ENCODE results near the gene BTBD16.
A peak's percentile ranks its signal among the peaks of the same experiment; 100 is the strongest.

The BTBD16 gene

GRCh38 chr10:122267849-122268737, 3.0 kb upstream of the BTBD16 start:
- Histone ChIP-seq H3K4me3 (replicated peaks; ENCODE audit: low read depth, low read length) (no peak overlapping the region), H3K36me3 (ENCODE audit: control insufficient read depth, insufficient read depth, low read length) (no peaks in the 10 kb centered on the region), H3K27me3 (replicated peaks; ENCODE audit: control insufficient read depth, insufficient read depth, low read length) (no peaks in the 10 kb centered on the region; the same call in 1 of the 2 replicates)
- TF ChIP-seq CTCF (IDR thresholded peaks at IDR 0.05; ENCODE audit: insufficient read depth, low read length, poor library complexity, severe bottlenecking): peak; percentile 98
- DNase-seq (ENCODE audit: extremely low read depth, insufficient read length): no peak

- DNase-seq (ENCODE audit: extremely low read depth, insufficient read length): no peak
- no peak for TF ChIP-seq CTCF (IDR thresholded peaks at IDR 0.05; ENCODE audit: insufficient read depth, low read length, poor library complexity, severe bottlenecking)
- no peak overlapping the region for H3K4me3 ChIP-seq (replicated peaks; ENCODE audit: low read depth, low read length)
- H3K27me3 ChIP-seq (replicated peaks; ENCODE audit: control insufficient read depth, insufficient read depth, low read length): no peaks in the 10 kb centered on the region; the same call in 1 of the 2 replicates
- no peaks in the 10 kb centered on the region for H3K36me3 ChIP-seq (ENCODE audit: control insufficient read depth, insufficient read depth, low read length)
Measured at GRCh38 chr10:122269059-122269687, 1.9 kb upstream of the BTBD16 start.

DNA sequence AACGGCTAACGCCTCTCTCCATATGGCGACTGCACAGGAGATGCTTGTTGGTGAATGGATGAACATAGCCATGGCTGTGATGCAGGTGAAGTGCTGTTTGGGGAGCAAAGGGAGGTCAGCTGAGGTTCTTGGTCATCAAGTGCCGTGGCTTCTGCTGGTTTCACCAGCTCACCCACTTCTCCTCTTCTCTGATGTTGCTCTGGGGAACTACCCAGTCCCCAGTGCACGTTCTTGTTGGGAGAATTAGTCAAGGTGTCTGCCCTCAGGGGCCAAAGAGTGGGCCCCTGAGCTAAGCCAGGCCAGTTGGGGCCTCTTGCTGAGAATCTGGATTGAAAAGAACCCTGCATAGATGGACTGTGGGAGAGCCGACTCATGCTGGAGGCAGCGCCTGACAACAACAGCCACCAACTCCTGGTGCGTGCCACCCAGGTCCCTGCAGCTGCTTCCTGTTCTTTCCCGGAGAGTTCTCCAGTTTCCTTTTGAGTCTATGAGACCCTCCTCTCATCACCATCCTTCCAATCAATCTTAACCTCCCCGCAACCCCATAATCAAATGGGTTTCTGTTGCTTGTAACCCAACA, 3.0 kb downstream of the BTBD16 start:
- no peaks in the 10 kb centered on the region for H3K27me3 ChIP-seq (replicated peaks; ENCODE audit: control insufficient read depth, insufficient read depth, low read length)
- H3K4me3 ChIP-seq (replicated peaks; ENCODE audit: low read depth, low read length): no peak overlapping the region
- H3K36me3 ChIP-seq (ENCODE audit: control insufficient read depth, insufficient read depth, low read length): no peaks in the 10 kb centered on the region
- no peak for DNase-seq (ENCODE audit: extremely low read depth, insufficient read length)
- no peak for TF ChIP-seq CTCF (IDR thresholded peaks at IDR 0.05; ENCODE audit: insufficient read depth, low read length, poor library complexity, severe bottlenecking)

DNA sequence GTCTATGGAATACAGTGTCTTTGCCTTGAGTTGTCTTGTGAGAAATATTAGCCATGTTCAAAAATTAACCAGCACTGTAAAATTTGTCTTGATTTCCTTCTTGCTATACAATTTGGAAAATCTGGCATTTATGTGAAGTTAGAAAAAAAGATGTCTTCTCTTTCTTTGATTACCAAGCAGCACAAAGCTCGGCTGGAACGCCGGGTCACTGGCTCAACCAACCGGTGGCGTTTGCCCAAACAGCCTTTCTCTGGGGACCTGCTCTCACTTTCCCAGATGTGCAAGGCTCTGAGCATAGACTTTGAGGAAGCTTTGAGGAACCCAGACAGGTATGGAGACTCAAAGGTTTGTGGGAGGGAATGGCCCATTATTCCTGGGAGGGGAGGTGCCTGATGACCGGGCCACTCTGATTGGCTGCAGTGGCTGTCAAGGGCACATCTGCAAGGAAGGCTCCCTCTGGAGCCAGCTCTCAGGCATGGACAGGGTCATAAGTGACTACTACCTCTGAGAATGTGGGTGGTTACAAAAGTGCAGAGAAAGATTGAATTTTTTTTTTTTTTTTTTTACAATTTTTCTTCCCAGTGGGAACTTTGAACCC, 5.6 kb downstream of the BTBD16 start:
- no peak for TF ChIP-seq CTCF (IDR thresholded peaks at IDR 0.05; ENCODE audit: insufficient read depth, low read length, poor library complexity, severe bottlenecking)
- no peak for DNase-seq (ENCODE audit: extremely low read depth, insufficient read length)
- no peaks in the 10 kb centered on the region; the same call in none of the 2 replicates for H3K27me3 ChIP-seq (replicated peaks; ENCODE audit: control insufficient read depth, insufficient read depth, low read length)
- no peak overlapping the region for H3K4me3 ChIP-seq (replicated peaks; ENCODE audit: low read depth, low read length)
- H3K36me3 ChIP-seq (ENCODE audit: control insufficient read depth, insufficient read depth, low read length): no peaks in the 10 kb centered on the region

GRCh38 chr10:122277526-122278136, 6.5 kb downstream of the BTBD16 start:
- DNase-seq (ENCODE audit: extremely low read depth, insufficient read length): no peak
- H3K4me3 ChIP-seq (replicated peaks; ENCODE audit: low read depth, low read length): no peak overlapping the region
- no peaks in the 10 kb centered on the region for H3K36me3 ChIP-seq (ENCODE audit: control insufficient read depth, insufficient read depth, low read length)
- TF ChIP-seq CTCF (IDR thresholded peaks at IDR 0.05; ENCODE audit: insufficient read depth, low read length, poor library complexity, severe bottlenecking): no peak
- H3K27me3 ChIP-seq (replicated peaks; ENCODE audit: control insufficient read depth, insufficient read depth, low read length): no peaks in the 10 kb centered on the region; the same call in none of the 2 replicates

All from GM06990 (cell line).